Measurements from ENCODE around the gene SIGLEC10. TPM values are rescaled to one million over a fixed set of nuclear protein-coding genes. Genes with fewer than 3 reads are reported as not detected.
"Not testable (repeated sequence)": the region's sequence is repeated elsewhere in the genome, so short reads cannot be mapped to it uniquely, and the experiment has no call there.

SIGLEC10 gene
- total RNA-seq, 2 experiments from 2014 or later, result not detected

- H3K27me3 Mint-ChIP-seq, result peaks cover 8% of the 10 kb centered on the region
- H3K4me1 Mint-ChIP-seq, result peaks cover 23% of the 10 kb centered on the region
- peaks cover 5% of the 10 kb centered on the region for H3K36me3 Mint-ChIP-seq
- no peak for DNase-seq
- H3K27ac Mint-ChIP-seq, result peak overlapping the region; percentile 65
- peaks cover 22% of the 10 kb centered on the region for H3K9me3 Mint-ChIP-seq
- H3K4me3 Mint-ChIP-seq, result peak overlapping the region; percentile 43
Observed at GRCh38 chr19:51448011-51448410, 30.6 kb upstream of the SIGLEC10 start.

GRCh38 chr19:51447510-51447909 is 30.1 kb upstream of the SIGLEC10 start:
- not testable (repeated sequence) for H3K27ac Mint-ChIP-seq, H3K27me3 Mint-ChIP-seq, H3K36me3 Mint-ChIP-seq, DNase-seq, H3K4me3 Mint-ChIP-seq
- Mint-ChIP-seq H3K4me1 (peaks cover 28% of the 10 kb centered on the region), H3K9me3 (peaks cover 22% of the 10 kb centered on the region)

GRCh38 chr19:51441410-51442390 is 24.3 kb upstream of the SIGLEC10 start:
- H3K9me3 Mint-ChIP-seq, result no peaks in the 10 kb centered on the region
- peaks cover 48% of the 10 kb centered on the region for H3K4me1 Mint-ChIP-seq
- peak; percentile 91 for DNase-seq
- peak overlapping the region; percentile 67 for H3K4me3 Mint-ChIP-seq
- no peaks in the 10 kb centered on the region for H3K36me3 Mint-ChIP-seq
- H3K27me3 Mint-ChIP-seq, result peaks cover 10% of the 10 kb centered on the region
- peak overlapping the region; percentile 95 for H3K27ac Mint-ChIP-seq

- Mint-ChIP-seq H3K27ac (peak overlapping the region; percentile 95), H3K4me3 (peak overlapping the region; percentile 67), H3K9me3 (no peaks in the 10 kb centered on the region), H3K27me3 (peaks cover 16% of the 10 kb centered on the region), H3K36me3 (no peaks in the 10 kb centered on the region), H3K4me1 (peaks cover 48% of the 10 kb centered on the region)
- DNase-seq, result peak; percentile 57
Observed at GRCh38 chr19:51440846-51441409, 23.5 kb upstream of the SIGLEC10 start.

GRCh38 chr19:51440052-51440451 is 22.6 kb upstream of the SIGLEC10 start:
- H3K9me3 Mint-ChIP-seq, result no peaks in the 10 kb centered on the region
- H3K4me3 Mint-ChIP-seq, result peak overlapping the region; percentile 3
- H3K4me1 Mint-ChIP-seq, result peaks cover 48% of the 10 kb centered on the region
- no peak for DNase-seq
- H3K27me3 Mint-ChIP-seq, result peaks cover 16% of the 10 kb centered on the region
- no peaks in the 10 kb centered on the region for H3K36me3 Mint-ChIP-seq
- no peak overlapping the region for H3K27ac Mint-ChIP-seq

GRCh38 chr19:51439021-51439465 is 21.6 kb upstream of the SIGLEC10 start:
- H3K4me3 Mint-ChIP-seq, result no peak overlapping the region
- H3K27ac Mint-ChIP-seq, result no peak overlapping the region
- peaks cover 14% of the 10 kb centered on the region for H3K27me3 Mint-ChIP-seq
- DNase-seq, result peak; percentile 15
- H3K36me3 Mint-ChIP-seq, result no peaks in the 10 kb centered on the region
- H3K4me1 Mint-ChIP-seq, result peaks cover 48% of the 10 kb centered on the region
- no peaks in the 10 kb centered on the region for H3K9me3 Mint-ChIP-seq

- no peak overlapping the region for H3K4me3 Mint-ChIP-seq
- H3K27ac Mint-ChIP-seq, result no peak overlapping the region
- H3K9me3 Mint-ChIP-seq, result no peaks in the 10 kb centered on the region
- peaks cover 12% of the 10 kb centered on the region for H3K27me3 Mint-ChIP-seq
- no peaks in the 10 kb centered on the region for H3K36me3 Mint-ChIP-seq
- peaks cover 14% of the 10 kb centered on the region for H3K4me1 Mint-ChIP-seq
- no peak for DNase-seq
Observed at GRCh38 chr19:51434456-51434855, 17.0 kb upstream of the SIGLEC10 start.

- Mint-ChIP-seq H3K4me3 (no peak overlapping the region), H3K27me3 (peaks cover 10% of the 10 kb centered on the region), H3K27ac (no peak overlapping the region), H3K4me1 (peaks cover 2% of the 10 kb centered on the region), H3K9me3 (no peaks in the 10 kb centered on the region), H3K36me3 (no peaks in the 10 kb centered on the region)
- no peak for DNase-seq
Observed at GRCh38 chr19:51433043-51433442, 15.6 kb upstream of the SIGLEC10 start.

- no peaks in the 10 kb centered on the region for H3K36me3 Mint-ChIP-seq
- H3K27me3 Mint-ChIP-seq, result peaks cover 6% of the 10 kb centered on the region
- DNase-seq, result no peak
- H3K9me3 Mint-ChIP-seq, result no peaks in the 10 kb centered on the region
- no peak overlapping the region for H3K27ac Mint-ChIP-seq
- H3K4me3 Mint-ChIP-seq, result no peak overlapping the region
- peaks cover 2% of the 10 kb centered on the region for H3K4me1 Mint-ChIP-seq
Observed at GRCh38 chr19:51431124-51431523, 13.7 kb upstream of the SIGLEC10 start.

GRCh38 chr19:51430221-51430620 is 12.8 kb upstream of the SIGLEC10 start:
- Mint-ChIP-seq H3K4me1 (peaks cover 2% of the 10 kb centered on the region), H3K36me3 (no peaks in the 10 kb centered on the region), H3K9me3 (no peaks in the 10 kb centered on the region), H3K4me3 (no peak overlapping the region), H3K27ac (no peak overlapping the region), H3K27me3 (peaks cover 5% of the 10 kb centered on the region)
- DNase-seq, result no peak

- Mint-ChIP-seq H3K27me3 (peaks cover 14% of the 10 kb centered on the region), H3K4me3 (no peak overlapping the region), H3K27ac (no peak overlapping the region), H3K9me3 (no peaks in the 10 kb centered on the region), H3K4me1 (no peaks in the 10 kb centered on the region), H3K36me3 (no peaks in the 10 kb centered on the region)
- no peak for DNase-seq
Observed at GRCh38 chr19:51427201-51427600, 9.8 kb upstream of the SIGLEC10 start.

GRCh38 chr19:51422053-51422448 is 4.6 kb upstream of the SIGLEC10 start:
- no peak overlapping the region for H3K27ac Mint-ChIP-seq
- DNase-seq, result peak; percentile 87
- no peaks in the 10 kb centered on the region for H3K9me3 Mint-ChIP-seq
- no peaks in the 10 kb centered on the region for H3K36me3 Mint-ChIP-seq
- H3K27me3 Mint-ChIP-seq, result peaks cover 45% of the 10 kb centered on the region
- peaks cover 5% of the 10 kb centered on the region for H3K4me1 Mint-ChIP-seq
- no peak overlapping the region for H3K4me3 Mint-ChIP-seq

GRCh38 chr19:51421229-51422052 is 4.0 kb upstream of the SIGLEC10 start:
- no peaks in the 10 kb centered on the region for H3K36me3 Mint-ChIP-seq
- peaks cover 8% of the 10 kb centered on the region for H3K4me1 Mint-ChIP-seq
- H3K27ac Mint-ChIP-seq, result no peak overlapping the region
- DNase-seq, result no peak
- H3K4me3 Mint-ChIP-seq, result no peak overlapping the region
- no peaks in the 10 kb centered on the region for H3K9me3 Mint-ChIP-seq
- peaks cover 43% of the 10 kb centered on the region for H3K27me3 Mint-ChIP-seq

- not testable (repeated sequence) for H3K9me3 Mint-ChIP-seq, DNase-seq, H3K27ac Mint-ChIP-seq, H3K4me1 Mint-ChIP-seq, H3K36me3 Mint-ChIP-seq, H3K4me3 Mint-ChIP-seq
- H3K27me3 Mint-ChIP-seq, result peaks cover 47% of the 10 kb centered on the region
Observed at GRCh38 chr19:51420511-51420910, 3.1 kb upstream of the SIGLEC10 start.

GRCh38 chr19:51418707-51419106 is 1.3 kb upstream of the SIGLEC10 start:
- Mint-ChIP-seq H3K4me1 (peaks cover 8% of the 10 kb centered on the region), H3K9me3 (no peaks in the 10 kb centered on the region), H3K4me3 (no peak overlapping the region), H3K27ac (no peak overlapping the region), H3K27me3 (peaks cover 47% of the 10 kb centered on the region), H3K36me3 (no peaks in the 10 kb centered on the region)
- no peak for DNase-seq
